Measurements from ENCODE around the gene C1S.

The C1S gene

GRCh38 chr12:7120166-7120565 is 59.6 kb downstream of the C1S start:
- DNase-seq (ENCODE audit: low read depth, low spot score), result no peak
- no peak overlapping the region for H3K27ac ChIP-seq
